GM18499 (cell line): ENCODE results near the gene REPS2.
"Not testable (repeated sequence)": the region's sequence is repeated elsewhere in the genome, so short reads cannot be mapped to it uniquely, and the experiment has no call there.

ENCODE experiments used
- ATAC-seq: cut with Tn5 transposase; IDR thresholded peaks from one replicate; pipeline ENCODE4 v1.9.1; 2021; ENCODE audit warnings: moderate number of reproducible peaks; ENCODE audit not compliant: insufficient read depth, unreplicated experiment

The REPS2 gene

DNA sequence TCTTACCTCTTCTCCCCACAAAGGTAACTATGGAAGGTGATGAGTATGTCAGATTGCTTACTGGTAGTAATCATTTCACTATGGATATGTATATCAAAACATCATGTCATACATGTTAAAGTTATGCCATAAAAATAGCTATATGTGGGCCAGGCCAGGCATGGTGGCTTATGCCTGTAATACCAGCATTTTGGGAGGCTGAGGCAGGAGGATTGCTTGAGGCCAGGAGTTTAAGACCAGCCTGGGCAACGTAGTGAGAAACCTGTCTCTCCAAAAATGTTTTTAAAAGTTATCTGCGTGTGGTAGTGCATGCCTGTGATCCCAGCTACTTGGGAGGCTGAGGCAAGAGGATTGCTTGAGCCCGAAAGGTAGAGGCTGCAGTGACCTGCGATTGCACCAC lies 16.2 kb downstream of the REPS2 start:
- not testable (repeated sequence) for ATAC-seq

DNA sequence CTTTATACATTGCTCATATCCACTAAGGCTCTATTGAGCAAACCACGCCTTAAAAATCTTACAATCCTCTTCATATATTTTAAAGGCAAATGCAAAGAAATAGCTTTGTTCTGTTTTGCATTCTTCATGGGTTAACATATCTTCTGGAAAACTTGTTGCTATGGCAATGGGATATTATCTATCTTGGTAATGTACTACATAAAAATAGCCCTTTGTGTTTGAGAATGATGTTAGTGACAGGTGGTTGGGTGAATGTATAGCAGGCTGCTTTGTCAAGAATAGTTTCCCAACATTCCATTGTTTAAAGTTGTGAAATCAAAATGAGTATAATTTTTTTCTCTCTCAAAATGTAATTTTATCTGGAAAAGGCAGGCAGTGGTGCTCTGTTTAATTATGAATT lies 16.8 kb downstream of the REPS2 start:
- no peak for ATAC-seq

DNA sequence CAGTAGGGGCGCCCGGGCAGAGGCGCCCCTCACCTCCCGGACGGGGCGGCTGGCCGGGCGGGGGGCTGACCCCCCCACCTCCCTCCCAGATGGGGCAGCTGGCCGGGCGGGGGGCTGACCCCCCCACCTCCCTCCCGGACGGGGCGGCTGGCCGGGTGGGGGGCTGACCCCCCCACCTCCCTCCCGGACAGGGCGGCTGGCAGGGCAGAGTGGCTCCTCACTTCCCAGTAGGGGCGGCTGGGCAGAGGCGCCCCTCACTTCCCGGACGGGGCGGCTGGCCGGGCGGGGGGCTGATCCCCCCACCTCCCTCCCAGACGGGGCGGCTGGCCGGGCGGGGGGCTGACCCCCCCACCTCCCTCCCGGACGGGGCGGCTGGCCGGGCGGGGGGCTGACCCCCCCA lies 18.5 kb downstream of the REPS2 start:
- ATAC-seq: not testable (repeated sequence)

DNA sequence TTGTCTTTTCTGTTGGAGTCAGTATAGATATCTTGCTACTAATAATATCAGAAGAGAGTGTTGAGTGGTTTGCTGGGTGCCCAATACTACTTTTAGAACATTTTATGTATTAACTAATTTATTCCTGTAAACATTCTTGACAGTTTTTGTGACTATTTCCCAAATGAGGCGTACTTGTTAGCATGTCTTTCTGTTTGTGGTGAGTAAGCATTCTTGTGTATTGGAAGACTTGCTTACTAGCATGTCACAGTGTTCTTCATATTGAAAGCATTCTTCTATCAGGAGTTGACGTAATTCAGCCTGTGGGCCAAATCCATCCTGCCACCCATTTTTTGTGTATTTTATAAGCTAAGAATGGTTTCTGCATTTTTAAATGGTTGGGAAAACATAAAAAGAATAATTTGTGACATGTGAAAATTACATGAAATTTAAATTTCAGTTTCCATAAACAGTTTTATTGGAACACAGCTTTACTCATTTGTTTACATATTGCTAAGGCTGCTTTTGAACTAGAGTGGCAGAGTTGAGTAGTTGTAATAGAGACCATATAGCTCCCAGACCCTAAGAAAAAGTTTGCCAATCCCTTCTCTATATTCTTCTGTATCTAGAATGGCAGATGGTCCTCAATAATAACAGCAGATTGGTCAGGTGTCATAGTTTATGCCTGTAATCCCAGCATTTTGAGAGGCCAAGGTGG lies 20.4 kb downstream of the REPS2 start:
- ATAC-seq: no peak

DNA sequence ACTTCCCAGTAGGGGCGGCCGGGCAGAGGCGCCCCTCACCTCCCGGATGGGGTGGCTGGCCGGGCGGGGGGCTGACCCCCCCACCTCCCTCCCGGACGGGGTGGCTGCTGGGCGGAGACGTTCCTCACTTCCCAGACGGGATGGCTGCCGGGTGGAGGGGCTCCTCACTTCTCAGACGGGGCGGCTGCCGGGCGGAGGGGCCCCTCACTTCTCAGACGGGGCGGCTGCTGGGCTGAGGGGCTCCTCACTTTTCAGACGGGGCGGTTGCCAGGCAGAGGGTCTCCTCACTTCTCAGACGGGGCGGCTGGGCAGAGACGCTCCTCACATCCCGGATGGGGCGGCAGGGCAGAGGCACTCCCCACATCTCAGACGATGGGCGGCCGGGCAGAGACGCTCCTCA lies 22.3 kb downstream of the REPS2 start:
- ATAC-seq: not testable (repeated sequence)

DNA sequence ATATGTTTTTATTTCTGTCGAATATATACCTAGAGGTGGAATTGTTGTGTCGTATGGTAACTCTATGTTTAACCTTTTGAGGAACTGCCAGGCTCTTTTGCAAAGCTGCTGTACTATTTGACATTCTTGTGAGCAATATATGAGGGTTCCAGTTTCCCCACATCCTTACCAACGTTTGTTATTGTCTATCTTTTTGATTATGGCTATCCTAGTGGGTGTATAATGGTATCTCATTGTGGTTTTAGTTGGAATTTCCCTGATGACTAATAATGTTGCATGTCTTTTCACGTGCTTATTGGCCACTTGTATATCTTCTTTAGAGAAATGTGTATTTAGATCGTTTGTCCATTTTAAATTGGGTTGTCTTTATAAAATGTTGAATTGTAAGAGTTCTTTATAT lies 24.5 kb downstream of the REPS2 start:
- ATAC-seq: no peak

DNA sequence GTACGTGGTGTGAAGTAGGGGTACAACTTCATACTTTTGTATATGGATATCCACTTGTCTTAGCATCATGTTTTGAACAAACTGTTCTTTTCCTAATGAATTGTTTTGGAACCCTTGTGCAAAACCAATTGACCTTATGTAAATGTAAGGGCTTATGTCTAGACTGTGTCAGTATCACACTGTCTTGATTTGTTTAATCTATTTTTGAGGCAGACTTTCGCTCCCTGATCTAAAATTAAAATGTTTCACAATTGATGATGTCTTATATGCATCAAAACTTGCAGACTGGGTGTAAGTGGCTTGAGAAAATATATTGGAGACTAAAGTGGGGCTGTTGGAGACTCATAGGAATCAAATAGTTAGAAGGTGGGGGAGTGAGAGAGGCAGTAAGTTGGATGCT lies 25.2 kb downstream of the REPS2 start:
- ATAC-seq: no peak

DNA sequence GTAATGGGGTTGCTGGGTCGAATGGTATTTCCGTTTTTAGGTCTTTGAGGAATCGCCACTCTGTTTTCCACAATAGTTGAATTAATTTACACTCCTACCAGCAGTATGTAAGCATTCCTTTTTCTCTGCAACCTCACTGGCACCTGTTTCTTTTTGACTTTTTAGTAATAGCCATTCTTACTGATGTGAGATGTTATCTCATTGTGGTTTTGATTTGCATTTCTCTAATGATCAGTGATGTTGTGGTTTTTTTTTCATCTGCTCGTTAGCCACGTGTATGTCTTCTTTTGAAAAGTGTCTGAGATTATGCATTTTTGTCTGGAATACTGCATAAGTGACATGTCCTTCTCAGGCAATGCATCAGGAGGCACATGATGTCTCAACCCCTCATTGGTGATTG lies 28.8 kb downstream of the REPS2 start:
- ATAC-seq: no peak

DNA sequence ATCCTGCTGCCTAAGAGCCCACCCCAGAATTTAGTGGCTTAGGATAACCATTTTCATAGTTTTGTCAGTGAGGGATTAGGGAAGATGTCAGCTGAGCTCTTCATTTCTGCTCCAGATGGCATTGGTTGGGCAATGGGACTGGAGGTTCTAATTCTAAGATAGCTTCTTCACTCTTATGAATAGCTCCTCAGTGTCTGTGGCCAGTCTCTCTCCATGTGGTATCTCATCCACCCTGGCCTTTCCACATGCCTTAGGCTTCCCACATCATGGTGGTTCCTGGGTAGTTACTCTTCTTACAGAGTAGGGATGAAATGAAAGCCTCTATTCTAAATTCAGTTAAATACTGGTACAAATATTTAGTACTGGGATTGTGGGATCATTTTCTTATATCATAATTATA lies 31.3 kb downstream of the REPS2 start:
- no peak for ATAC-seq

DNA sequence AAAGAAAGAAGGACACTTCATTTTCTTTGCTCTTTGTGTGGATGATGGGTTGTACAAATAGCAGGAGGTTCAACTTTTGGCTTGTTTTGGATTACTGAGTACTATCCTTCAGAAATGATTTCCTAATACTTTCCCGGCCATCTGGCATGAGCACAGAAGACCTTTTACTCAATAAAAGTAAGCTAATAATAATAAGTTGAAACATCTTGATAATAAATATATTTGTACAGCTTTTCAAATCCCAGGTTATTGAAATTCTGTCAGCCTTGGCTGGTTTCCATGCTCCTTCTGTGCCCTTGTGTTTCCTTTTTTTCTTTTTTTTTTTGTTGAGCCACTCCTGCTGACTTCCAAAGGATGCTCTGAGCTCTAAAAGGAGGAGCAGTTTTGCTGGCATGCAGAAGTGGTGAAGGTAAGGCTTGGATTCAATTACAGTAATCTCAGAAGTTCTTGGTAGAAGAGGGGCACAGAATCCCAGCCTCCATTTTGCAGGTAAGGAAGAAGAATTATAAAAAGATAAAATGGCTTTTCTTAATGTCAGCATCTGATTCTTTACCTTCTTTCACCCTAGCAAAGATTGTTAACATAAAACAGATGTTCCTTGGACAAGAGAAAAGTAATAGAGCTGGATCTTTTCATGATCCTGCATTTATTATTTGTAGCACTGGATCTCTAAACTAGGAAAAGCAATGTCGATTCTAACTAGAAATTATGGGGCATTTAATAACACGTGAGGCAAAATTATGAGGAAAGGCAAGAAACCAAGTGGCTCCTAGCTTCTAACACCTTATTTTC lies 31.9 kb downstream of the REPS2 start:
- ATAC-seq: no peak

DNA sequence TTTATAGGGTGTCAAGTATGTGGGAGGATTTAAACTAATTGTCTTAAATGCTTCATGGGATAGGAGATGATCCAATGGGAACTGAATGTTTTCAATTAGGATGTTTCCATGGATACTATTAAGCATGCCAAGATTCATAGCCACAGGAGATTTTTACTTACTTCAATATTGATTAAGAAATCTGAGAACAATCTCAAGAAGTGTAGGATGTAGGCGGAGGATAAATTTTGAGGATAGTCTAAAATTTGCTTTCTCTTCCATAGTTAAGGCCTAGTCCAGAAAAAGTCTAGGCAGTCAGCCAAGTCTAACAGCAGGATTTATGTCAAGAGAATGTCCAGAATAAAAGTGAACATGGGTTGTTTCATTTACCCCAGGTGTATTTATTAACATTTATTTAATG lies 32.8 kb downstream of the REPS2 start:
- no peak for ATAC-seq

DNA sequence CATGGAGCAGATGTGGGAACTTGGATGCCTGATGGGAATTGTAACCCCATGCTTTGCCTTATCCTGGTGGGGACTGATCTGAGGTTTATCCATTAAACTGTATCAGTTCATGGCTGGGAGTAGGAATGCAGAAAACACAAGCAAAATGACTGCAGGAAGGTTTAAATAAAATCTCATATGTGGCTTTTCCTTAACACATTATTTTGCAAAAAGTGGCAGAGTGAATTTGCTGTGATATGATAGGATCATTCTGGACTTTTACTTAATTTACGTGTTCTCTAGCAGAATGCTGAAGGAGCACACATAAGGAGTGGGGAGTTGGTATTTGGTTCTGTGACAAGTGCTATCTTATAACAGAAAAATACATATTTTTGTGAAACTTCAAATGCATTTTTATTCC lies 34.8 kb downstream of the REPS2 start:
- ATAC-seq: no peak

DNA sequence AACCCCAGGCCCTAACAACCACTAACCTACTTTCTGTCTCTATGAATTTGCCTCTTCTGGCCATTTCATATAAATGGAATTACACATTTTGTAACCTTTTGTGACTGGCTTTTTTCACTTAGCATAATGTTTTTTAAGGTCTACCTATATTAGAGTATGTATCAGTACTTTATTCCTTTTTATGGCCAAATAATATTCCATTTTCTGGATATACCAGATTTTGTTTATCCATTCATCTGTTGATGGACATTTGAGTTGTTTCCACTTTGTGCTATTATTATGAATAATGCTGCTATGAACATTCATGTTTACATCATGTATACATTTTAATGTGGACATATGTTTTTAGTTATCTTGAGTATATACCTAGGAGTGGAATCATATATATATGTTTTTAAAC lies 35.5 kb downstream of the REPS2 start:
- no peak for ATAC-seq

DNA sequence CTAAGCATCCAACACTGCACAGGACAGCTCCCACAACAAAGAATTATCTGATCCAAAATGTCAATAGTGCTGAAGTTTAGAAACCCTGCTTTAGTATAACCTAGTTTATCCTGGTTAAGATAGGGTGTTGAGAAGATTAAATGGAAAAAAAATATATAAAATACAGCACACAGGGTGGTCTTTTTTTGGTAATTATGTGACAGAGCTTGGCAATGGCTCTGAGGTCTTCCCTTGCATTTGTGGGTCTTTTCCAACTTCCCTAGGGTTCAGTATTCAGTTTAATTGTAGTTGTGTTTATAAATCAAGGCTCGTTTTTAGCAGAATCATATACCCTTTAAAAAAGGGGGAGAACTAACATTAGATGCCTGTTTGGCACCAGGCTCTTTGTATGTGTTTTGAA lies 36.6 kb downstream of the REPS2 start:
- ATAC-seq: no peak

DNA sequence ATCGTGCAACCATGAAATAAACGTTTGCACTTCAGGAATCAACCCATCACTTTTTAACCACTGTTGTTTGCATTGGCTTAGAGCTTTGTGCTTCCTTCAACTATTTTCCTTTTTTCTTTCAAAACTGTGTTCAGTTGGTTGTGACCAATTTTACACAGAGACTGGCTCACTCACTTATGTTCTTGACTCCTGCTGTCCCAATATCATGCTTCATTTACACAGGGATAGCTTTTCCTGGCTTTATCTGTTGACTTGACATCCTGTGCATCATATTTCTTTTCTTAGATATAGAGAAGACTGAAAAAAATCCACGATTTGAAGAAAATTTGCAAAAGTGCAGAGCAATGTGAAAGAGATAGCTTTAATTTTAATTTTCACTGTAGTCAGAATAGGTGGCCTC lies 38.8 kb downstream of the REPS2 start:
- no peak for ATAC-seq

DNA sequence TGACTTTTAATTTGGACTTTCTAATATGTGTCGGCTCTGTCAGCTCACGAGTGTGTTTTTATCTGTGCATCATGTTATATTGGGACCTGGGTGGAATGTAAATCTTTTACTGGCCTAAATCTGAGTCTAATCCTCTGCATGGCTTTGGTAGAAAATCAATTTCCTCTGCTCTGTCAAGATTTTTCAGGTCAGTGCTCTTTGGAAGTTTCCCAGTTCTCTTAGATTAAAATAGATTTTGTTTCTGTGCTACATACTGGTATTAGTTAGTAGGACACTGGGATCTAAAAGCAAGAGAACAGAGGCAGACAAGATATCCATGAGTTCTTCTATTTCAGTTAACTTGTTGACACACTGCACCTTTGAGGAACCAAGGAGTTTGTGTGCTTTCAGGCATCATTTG lies 39.7 kb downstream of the REPS2 start:
- no peak for ATAC-seq

DNA sequence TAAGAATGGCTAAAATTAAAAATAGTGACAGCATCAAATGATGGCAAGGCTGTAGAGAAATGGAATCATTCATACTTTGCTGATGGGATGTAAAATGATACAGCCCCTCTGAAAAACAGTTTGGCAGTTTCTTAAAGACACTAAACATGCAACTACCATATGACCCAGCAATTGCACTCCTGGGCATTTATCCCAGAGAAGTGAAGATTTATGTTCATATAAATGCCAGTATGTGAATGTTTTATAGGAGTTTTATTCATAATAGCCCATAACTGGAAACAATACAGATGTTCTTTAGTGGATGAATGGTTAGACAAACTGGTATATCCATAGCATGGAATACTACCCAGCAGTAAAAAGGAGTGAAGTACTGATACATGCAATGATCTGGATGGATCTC lies 43.3 kb downstream of the REPS2 start:
- no peak for ATAC-seq

DNA sequence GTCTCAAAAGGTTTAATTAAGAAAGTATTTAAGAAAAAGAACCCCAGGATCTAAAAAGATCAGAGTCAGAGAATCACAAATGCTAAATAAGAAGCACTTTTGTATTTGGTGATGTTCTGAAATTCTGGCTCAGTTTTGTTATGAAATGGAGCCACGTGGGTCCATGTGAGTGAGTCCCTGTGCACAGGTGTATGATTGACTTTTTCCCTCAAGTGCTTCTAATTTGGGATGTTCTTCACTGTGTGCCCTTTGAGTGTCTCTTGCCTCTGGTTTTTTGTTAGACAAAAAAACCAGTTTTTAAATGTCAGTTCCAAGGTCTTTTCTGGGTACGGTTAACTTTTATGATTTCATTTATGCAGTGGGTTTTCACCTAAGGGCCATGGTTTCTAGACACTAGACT lies 44.4 kb downstream of the REPS2 start:
- ATAC-seq: no peak

DNA sequence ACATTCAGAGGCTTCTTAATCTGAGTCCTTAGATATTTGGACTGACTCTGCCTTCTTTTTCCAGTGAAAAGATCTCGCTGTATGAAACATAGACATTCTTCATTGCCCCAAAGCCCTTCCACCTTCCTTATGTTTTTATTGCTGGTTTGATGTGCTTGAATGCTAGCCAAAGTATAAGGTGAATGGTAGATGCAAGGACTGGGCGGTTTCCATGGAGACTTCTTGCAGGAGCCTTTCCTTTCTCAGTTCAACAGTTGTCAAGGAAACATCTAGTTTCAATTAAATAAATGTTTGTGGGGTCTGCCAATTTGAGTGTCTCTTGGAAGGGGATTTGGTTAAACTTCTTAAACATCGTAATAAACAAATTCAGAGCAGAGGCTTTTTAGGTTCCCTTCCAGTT lies 46.0 kb downstream of the REPS2 start:
- ATAC-seq: no peak

DNA sequence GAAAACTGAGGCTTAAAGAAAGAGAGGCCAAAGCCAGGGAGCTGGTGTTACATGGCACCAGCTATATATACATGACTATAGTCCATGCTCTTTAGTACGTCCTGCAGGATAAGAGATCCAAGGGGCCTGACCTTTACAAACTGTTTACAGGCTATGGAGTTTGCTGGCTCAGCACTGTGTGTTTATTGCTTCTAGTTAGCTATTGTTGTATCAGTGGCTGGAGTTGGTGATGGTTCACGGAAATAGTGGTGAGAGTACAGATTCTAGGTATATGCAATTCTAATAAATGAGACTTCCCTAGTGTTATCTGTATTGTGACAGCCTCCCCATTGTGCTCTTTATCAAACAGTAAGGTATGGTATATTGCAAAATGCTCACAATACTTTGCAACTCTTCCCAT lies 46.5 kb downstream of the REPS2 start:
- ATAC-seq: no peak

DNA sequence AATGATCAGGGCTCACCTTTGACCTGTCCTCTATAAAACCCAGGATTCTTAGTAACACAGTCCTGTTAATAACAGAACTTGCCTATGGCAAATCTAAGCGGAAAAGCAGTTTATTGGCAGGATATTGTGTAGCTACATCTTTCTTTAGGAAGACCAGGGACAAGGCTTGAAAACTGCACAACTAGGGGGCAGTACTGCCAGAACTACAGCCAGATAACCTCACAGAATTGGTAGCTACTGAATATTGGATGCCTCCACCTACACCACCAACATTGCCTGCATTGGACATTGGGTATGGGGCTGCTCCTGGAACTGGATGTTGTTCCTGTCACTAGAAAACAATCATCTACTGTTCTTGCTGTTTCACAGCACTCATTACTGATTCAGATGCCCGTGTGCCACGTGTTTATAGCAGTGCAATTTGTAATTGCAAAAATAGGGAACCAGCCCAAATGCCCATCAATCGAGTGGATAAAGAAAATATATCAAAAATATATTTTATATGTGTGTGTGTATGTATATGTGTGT lies 47.4 kb downstream of the REPS2 start:
- no peak for ATAC-seq

DNA sequence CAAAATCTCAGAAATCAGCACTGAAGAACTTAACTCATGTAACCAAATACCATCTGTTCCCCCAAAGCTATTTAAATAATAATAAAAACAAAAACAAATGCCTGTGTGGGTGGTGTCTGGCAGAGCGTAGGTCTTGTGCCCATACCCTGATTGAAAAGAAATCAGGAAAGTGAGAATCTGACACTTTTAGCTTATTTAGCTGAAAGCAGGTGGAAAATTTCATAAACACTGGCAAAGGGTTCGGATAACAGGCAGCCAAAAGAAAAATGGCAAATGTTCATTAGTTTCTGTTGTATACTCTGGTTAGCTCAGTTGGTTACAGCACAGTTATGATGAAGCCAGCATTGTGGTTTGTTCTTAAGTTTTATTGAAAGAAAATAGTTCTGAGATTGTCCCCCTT lies 48.3 kb downstream of the REPS2 start:
- ATAC-seq: no peak
